ENCODE measurements around the gene RIGI. TPM values are rescaled to one million over a fixed set of nuclear protein-coding genes. Genes with fewer than 3 reads are reported as not detected.

RIGI gene
- total and polyA plus RNA-seq, 2 of the 13 experiments (the other 11 are each of a cell fraction or from before 2014, with no cell fraction given), result 3.0 to 8.2 TPM

- TF ChIP-seq ZSCAN22 (CRISPR knock-in tag; IDR thresholded peaks at IDR 0.05) (no peak; the same call in 1 of the 2 replicates), RBM39 (IDR thresholded peaks at IDR 0.05; ENCODE audit: low read depth, low read length, poor library complexity, severe bottlenecking) (peak; percentile 36), ETV6 (CRISPR knock-in tag; conservative IDR thresholded peaks at IDR 0.05) (peak; percentile 21; the same call in 1 of the 2 replicates), MXI1 (IDR thresholded peaks at IDR 0.05; ENCODE audit: borderline replicate concordance, low read depth, low read length) (peak; percentile 73; the same call in 1 of the 3 replicates), MEF2D (CRISPR knock-in tag; IDR thresholded peaks at IDR 0.05) (0 out of 2 replicates have a peak, but pooled peaks have one; percentile 61), FOXK1 (CRISPR knock-in tag; IDR thresholded peaks at IDR 0.05; ENCODE audit: borderline replicate concordance, low read depth) (peak; percentile 95), DRAP1 (CRISPR knock-in tag; IDR thresholded peaks at IDR 0.05) (peak; percentile 67), MBD4 (IDR thresholded peaks at IDR 0.05; ENCODE audit: borderline replicate concordance, low read length) (no peak), NAIF1 (CRISPR knock-in tag; IDR thresholded peaks at IDR 0.05; ENCODE audit: borderline replicate concordance) (no peak), ZNF614 (CRISPR knock-in tag; IDR thresholded peaks at IDR 0.05; ENCODE audit: borderline replicate concordance) (peak; percentile 61; the same call in 1 of the 2 replicates), ZNF879 (CRISPR knock-in tag; IDR thresholded peaks at IDR 0.05) (no peak), PHF21A (CRISPR knock-in tag; IDR thresholded peaks at IDR 0.05) (peak; percentile 61; the same call in 1 of the 2 replicates), ZNF460 (CRISPR knock-in tag; IDR thresholded peaks at IDR 0.05; ENCODE audit: borderline replicate concordance) (peak; percentile 28; the same call in 1 of the 2 replicates), PAXIP1 (CRISPR knock-in tag; conservative IDR thresholded peaks at IDR 0.05) (no peak; the same call in 1 of the 2 replicates), SIN3A (IDR thresholded peaks at IDR 0.05; ENCODE audit: borderline replicate concordance, low read depth, low read length) (peak; percentile 83; the same call in 1 of the 2 replicates), TARDBP (CRISPR knock-in tag; IDR thresholded peaks at IDR 0.05) (no peak), NFIC (IDR thresholded peaks at IDR 0.05; ENCODE audit: low read length) (no peak), ZSCAN31 (CRISPR knock-in tag; IDR thresholded peaks at IDR 0.05; ENCODE audit: low read depth) (peak; percentile 36; the same call in 1 of the 2 replicates)
- TF ChIP-seq, protein P1, sequence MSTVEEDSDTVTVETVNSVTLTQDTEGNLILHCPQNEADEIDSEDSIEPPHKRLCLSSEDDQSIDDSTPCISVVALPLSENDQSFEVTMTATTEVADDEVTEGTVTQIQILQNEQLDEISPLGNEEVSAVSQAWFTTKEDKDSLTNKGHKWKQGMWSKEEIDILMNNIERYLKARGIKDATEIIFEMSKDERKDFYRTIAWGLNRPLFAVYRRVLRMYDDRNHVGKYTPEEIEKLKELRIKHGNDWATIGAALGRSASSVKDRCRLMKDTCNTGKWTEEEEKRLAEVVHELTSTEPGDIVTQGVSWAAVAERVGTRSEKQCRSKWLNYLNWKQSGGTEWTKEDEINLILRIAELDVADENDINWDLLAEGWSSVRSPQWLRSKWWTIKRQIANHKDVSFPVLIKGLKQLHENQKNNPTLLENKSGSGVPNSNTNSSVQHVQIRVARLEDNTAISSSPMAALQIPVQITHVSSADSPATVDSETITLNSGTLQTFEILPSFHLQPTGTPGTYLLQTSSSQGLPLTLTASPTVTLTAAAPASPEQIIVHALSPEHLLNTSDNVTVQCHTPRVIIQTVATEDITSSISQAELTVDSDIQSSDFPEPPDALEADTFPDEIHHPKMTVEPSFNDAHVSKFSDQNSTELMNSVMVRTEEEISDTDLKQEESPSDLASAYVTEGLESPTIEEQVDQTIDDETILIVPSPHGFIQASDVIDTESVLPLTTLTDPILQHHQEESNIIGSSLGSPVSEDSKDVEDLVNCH (CRISPR knock-in tag; IDR thresholded peaks at IDR 0.05), result no peak
Observed at GRCh38 chr9:32550562-32551275, 24.7 kb upstream of the RIGI start (continued).

All from HepG2 (cell line).